Epithelial cell of esophagus (primary cell): Measurements from ENCODE around the gene MINDY1.

Experiments used
- DNase-seq: peaks from one replicate; pipeline ENCODE4 v3.0.0; 2010; ENCODE audit warnings: low read depth
- H3K4me3 ChIP-seq: 2 replicates; pipeline ENCODE4 v1.5.1; 2011; ENCODE audit warnings: mild to moderate bottlenecking, low read length, control low read depth
- TF ChIP-seq, protein P1 (sequence below): IDR thresholded peaks from 2 replicates; pipeline ENCODE4 v1.5.1; 2011; ENCODE audit warnings: low read depth, mild to moderate bottlenecking, low read length, control low read depth, inconsistent platforms; ENCODE audit not compliant: insufficient read depth; ENCODE audit errors: missing control alignments

MINDY1 gene

DNA sequence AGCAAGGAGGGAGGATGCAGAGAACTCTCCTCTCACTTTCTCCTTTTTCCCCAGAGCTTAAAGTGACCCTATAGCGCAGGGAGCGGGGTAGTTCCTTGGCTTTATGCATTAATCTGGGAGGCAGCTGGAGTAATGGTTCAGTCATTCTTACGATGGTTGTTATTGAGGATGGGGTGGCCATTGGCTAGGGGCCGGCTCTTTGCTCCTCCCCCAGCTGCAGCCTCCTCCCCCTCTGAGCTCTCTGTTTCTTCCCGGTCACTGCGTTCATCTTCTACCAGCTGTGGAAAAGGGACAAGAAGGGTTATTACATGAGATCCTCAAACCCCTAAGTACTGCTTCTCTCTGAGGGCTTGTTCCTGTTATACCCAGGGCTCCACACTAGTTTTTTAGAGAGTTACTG lies 40.7 kb downstream of the MINDY1 start:
- no peak for DNase-seq
- TF ChIP-seq, protein P1, sequence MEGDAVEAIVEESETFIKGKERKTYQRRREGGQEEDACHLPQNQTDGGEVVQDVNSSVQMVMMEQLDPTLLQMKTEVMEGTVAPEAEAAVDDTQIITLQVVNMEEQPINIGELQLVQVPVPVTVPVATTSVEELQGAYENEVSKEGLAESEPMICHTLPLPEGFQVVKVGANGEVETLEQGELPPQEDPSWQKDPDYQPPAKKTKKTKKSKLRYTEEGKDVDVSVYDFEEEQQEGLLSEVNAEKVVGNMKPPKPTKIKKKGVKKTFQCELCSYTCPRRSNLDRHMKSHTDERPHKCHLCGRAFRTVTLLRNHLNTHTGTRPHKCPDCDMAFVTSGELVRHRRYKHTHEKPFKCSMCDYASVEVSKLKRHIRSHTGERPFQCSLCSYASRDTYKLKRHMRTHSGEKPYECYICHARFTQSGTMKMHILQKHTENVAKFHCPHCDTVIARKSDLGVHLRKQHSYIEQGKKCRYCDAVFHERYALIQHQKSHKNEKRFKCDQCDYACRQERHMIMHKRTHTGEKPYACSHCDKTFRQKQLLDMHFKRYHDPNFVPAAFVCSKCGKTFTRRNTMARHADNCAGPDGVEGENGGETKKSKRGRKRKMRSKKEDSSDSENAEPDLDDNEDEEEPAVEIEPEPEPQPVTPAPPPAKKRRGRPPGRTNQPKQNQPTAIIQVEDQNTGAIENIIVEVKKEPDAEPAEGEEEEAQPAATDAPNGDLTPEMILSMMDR = no peak
- no peak overlapping the region for H3K4me3 ChIP-seq

DNA sequence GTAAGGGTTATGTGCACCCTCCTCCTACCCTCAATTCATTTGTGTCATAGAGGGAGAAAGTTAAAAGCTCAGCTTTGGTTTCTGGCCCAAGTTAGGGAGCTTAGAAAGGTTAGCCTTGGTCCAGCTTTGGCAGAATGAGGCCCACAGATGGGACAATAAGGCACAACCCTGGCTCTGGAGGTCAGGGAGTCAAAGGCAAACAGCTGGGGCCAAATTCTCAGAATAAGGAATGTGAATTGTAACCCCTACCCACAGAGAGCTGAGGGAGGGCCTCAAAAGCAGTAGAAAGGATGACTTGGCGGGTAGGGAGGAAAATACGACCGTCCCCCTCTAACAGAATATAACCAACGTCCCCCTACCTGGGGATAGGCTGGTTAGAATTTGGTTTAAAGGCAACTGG lies 41.1 kb downstream of the MINDY1 start:
- TF ChIP-seq, protein P1 = no peak
- no peak for DNase-seq

DNA sequence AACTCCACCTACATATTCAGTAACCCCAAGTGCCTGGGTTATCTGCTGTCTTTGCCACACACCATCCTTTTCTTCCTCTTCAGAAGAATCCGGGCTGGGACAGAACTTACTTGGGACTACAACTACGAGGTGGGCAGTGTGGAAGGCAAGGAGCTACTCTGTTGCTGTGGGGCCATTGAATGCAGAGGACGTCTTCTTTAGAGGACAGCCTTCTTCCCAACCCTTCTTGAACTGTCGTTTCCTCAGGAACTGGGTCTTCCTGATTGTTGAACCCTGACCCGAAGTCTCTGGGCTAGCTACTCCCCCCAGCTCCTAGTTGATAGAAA lies 42.6 kb downstream of the MINDY1 start:
- no peak overlapping the region for H3K4me3 ChIP-seq
- DNase-seq = no peak
- TF ChIP-seq, protein P1 = no peak

More for the DNA sequence above, 41.1 kb downstream of the MINDY1 start:
- no peak overlapping the region for H3K4me3 ChIP-seq

DNA sequence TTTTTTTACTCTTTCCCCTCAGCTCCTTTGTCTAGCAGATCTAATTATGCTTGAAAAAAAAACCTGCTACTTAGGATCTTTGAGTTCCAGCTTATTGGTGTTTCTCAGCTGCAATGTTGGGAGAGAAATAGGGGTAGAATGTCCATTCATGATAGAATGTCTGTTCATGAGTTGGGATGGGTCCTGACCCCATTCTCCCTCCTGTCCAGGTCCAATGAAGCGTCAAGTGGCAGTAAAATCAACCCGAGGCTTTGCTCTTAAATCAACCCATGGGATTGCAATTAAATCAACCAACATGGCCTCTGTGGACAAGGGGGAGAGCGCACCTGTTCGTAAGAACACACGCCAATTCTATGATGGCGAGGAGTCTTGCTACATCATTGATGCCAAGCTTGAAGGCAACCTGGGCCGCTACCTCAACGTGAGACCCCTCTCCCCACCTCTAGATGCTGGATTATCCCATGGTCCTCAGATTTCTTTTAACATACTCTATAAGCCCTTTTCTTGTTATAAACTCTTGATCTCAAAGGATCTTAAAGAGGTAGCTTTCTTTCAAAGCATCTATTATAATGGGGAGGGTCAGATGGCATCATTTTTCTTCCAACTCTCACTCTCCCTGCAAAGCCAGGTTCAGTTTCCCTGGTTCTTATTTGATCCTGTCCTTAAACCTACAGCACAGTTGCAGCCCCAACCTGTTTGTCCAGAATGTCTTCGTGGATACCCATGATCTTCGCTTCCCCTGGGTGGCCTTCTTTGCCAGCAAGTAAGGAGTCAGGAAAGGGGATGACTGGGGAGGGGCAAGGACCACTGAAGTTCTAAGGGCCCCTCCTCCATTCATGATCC lies 43.2 kb downstream of the MINDY1 start:
- no peak overlapping the region for H3K4me3 ChIP-seq
- no peak for DNase-seq
- TF ChIP-seq, protein P1 = no peak

DNA sequence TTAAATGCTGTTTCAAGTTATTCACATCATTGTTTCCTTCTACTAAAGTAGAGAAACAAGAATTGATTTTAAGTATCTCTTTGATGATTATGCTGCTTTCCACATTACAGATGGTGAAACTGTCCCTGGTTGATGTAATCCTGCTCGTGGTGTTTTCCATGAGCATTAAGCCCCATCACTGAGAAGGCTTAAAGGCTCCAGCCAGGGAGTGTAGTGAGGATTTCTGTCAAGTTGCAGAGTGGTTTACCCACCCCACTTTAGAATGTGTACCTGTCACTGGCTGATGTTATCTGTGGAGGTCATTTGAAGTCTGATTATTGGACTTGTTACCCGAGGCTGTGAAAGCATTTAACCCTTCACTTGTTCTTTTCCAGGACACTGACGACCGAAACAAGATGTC lies 44.9 kb downstream of the MINDY1 start:
- TF ChIP-seq, protein P1 = no peak
- no peak for DNase-seq
- no peak overlapping the region for H3K4me3 ChIP-seq

DNA sequence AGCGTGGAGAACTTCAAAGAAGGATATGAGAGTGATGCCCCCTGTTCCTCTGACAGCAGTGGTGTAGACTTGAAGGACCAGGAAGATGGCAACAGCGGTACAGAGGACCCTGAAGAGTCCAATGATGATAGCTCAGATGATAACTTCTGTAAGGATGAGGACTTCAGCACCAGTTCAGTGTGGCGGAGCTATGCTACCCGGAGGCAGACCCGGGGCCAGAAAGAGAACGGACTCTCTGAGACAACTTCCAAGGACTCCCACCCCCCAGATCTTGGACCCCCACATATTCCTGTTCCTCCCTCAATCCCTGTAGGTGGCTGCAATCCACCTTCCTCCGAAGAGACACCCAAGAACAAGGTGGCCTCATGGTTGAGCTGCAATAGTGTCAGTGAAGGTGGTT lies 46.1 kb downstream of the MINDY1 start:
- DNase-seq = no peak
- TF ChIP-seq, protein P1 = no peak
- H3K4me3 ChIP-seq = no peak overlapping the region

DNA sequence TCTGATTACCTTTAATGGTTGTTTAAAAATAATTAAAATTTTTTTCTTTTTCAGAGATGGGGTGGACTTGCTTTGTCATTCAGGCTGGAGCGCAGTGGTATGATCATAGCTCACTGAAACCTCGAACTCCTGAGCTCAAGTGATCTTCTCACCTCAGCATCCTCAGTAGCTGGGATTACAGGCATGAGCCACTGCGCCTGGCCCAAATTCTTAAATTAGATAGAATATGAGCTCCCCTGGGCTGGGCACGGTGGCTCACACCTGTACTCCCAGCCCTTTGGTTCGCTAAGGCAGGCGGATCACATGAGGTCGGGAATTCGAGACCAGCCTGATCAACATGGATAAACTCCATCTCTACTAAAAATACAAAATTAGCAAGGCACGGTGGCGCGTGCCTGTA lies 49.0 kb downstream of the MINDY1 start:
- DNase-seq = no peak
- TF ChIP-seq, protein P1 = no peak
- no peak overlapping the region for H3K4me3 ChIP-seq
